DND-41 (cell line): Measurements from ENCODE around the gene TENT4B.

Source experiments
- ATAC-seq: fragments of 200-7000 bp; cut with Tn5 transposase; 3 replicates; pipeline ENCODE4 v1.9.1; 2021; ENCODE audit warnings: low read depth; ENCODE audit not compliant: insufficient read depth
- DNase-seq: peaks from one replicate; pipeline ENCODE4 v3.0.0-alpha.2; 2020
- H2AFZ ChIP-seq: 2 replicates; pipeline ENCODE4 v1.6.0; 2012; ENCODE audit warnings: low read depth, low read length
- H3K27ac ChIP-seq: 2 replicates; pipeline ENCODE4 v1.5.1; 2012; ENCODE audit warnings: low read length, inconsistent platforms
- H3K27me3 ChIP-seq: fragments of 200-600 bp; sonication (generic); 2 replicates; pipeline ENCODE4 v1.6.0; 2012; ENCODE audit warnings: low read length, mild to moderate bottlenecking, inconsistent platforms; ENCODE audit not compliant: insufficient read depth, poor library complexity
- H3K36me3 ChIP-seq: 2 replicates; pipeline ENCODE4 v1.5.1; 2012; ENCODE audit warnings: low read length, inconsistent platforms; ENCODE audit not compliant: insufficient read depth
- H3K4me1 ChIP-seq: 2 replicates; pipeline ENCODE4 v1.5.1; 2012; ENCODE audit warnings: mild to moderate bottlenecking, low read length; ENCODE audit not compliant: insufficient read depth
- H3K4me2 ChIP-seq: 2 replicates; pipeline ENCODE4 v1.6.0; 2012; ENCODE audit warnings: mild to moderate bottlenecking, moderate library complexity, low read length, inconsistent platforms; ENCODE audit not compliant: insufficient read depth
- H3K4me3 ChIP-seq, 2 experiments: fragments of 200-600 bp in 1 of 2; shearing (Covaris generic) in 1 of 2; 2 replicates each; pipeline ENCODE4 v1.5.1; 2012 to 2016; ENCODE audit warnings: inconsistent platforms in 2 of 2, low read length in 2 of 2, mild to moderate bottlenecking in 2 of 2, low read depth in 1 of 2, moderate library complexity in 1 of 2
- H3K79me2 ChIP-seq: 2 replicates; pipeline ENCODE4 v1.6.0; 2012; ENCODE audit warnings: low read length, inconsistent platforms; ENCODE audit not compliant: insufficient read depth
- H3K9ac ChIP-seq: 2 replicates; pipeline ENCODE4 v1.6.0; 2012; ENCODE audit warnings: low read depth, mild to moderate bottlenecking, inconsistent platforms, low read length, moderate library complexity
- H3K9me3 ChIP-seq: 2 replicates; pipeline ENCODE4 v1.5.1; 2012; ENCODE audit warnings: low read length, moderate library complexity, mild to moderate bottlenecking, inconsistent platforms; ENCODE audit not compliant: insufficient read depth, severe bottlenecking
- H4K20me1 ChIP-seq: 2 replicates; pipeline ENCODE4 v1.6.0; 2012; ENCODE audit warnings: low read length; ENCODE audit not compliant: insufficient read depth
- EZH2 ChIP-seq: IDR thresholded peaks from 3 replicates; pipeline ENCODE4 v1.6.1; 2012; ENCODE audit warnings: borderline replicate concordance, low read depth, mild to moderate bottlenecking, moderate library complexity, low read length, inconsistent platforms; ENCODE audit not compliant: severe bottlenecking
- TF ChIP-seq, protein P1 (sequence below): IDR thresholded peaks from 2 replicates; pipeline ENCODE4 v1.5.1; 2012; ENCODE audit warnings: borderline replicate concordance, low read length, moderate library complexity, mild to moderate bottlenecking; ENCODE audit not compliant: poor library complexity, severe bottlenecking; ENCODE audit errors: extremely low read depth

TENT4B gene

DNA sequence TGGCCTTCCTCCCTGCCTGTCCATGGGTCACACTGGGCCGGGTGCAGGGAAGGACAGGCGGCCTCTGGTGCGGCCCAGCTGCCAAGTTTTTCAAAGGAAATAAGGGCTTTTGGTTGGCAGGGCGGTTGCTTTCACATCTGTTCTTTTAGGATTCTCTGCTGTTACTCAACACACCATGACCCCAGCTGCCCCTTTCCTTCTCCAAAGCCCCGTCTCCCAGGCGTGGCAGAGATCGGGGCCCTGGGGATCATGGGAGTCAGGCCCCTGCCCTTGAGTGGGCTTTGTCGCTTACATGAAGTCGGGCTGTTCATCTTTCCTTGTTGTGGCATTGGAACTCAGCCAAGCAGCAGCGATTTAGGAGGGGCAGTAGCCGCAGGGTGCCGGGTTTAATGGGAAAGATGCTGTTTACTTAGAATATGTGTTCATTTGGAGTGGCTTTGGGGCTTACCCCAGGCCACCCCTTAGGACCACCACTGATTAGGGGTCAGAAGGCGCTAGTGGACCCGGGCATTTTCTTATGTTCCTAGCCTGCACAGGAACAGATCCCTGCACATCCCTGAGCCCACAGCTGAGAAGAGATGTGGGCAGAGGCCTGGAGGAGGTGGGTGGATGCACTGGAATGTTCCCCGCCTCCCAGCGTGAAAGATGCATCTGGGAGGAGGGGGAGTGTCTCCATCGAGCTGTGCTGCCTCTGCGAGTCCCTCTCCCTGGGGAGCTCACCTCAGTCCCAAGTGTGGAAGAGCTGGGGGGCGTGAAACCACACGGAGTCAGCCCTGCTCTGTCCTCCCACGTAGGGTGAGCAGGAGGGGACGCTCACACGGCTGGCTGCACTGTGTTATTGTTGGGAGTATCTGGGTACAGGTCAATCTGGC lies 106.5 kb downstream of the TENT4B start:
- peak; percentile 47 for ATAC-seq
- Histone ChIP-seq H3K9ac (no peak overlapping the region), H3K9me3 (no peaks in the 10 kb centered on the region), H2AFZ (no peak overlapping the region), H3K4me2 (no peak overlapping the region), H3K27me3 (peaks cover 17% of the 10 kb centered on the region), H4K20me1 (peaks cover 9% of the 10 kb centered on the region; the same call in 1 of the 2 replicates), H3K79me2 (no peaks in the 10 kb centered on the region), H3K4me3 (no peak overlapping the region), H3K4me1 (peaks cover 7% of the 10 kb centered on the region; the same call in 1 of the 2 replicates), H3K36me3 (no peaks in the 10 kb centered on the region), H3K27ac (no peak overlapping the region)
- peak; percentile 35 for TF ChIP-seq EZH2
- TF ChIP-seq, protein P1, sequence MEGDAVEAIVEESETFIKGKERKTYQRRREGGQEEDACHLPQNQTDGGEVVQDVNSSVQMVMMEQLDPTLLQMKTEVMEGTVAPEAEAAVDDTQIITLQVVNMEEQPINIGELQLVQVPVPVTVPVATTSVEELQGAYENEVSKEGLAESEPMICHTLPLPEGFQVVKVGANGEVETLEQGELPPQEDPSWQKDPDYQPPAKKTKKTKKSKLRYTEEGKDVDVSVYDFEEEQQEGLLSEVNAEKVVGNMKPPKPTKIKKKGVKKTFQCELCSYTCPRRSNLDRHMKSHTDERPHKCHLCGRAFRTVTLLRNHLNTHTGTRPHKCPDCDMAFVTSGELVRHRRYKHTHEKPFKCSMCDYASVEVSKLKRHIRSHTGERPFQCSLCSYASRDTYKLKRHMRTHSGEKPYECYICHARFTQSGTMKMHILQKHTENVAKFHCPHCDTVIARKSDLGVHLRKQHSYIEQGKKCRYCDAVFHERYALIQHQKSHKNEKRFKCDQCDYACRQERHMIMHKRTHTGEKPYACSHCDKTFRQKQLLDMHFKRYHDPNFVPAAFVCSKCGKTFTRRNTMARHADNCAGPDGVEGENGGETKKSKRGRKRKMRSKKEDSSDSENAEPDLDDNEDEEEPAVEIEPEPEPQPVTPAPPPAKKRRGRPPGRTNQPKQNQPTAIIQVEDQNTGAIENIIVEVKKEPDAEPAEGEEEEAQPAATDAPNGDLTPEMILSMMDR: no peak
- DNase-seq: peak; percentile 44

DNA sequence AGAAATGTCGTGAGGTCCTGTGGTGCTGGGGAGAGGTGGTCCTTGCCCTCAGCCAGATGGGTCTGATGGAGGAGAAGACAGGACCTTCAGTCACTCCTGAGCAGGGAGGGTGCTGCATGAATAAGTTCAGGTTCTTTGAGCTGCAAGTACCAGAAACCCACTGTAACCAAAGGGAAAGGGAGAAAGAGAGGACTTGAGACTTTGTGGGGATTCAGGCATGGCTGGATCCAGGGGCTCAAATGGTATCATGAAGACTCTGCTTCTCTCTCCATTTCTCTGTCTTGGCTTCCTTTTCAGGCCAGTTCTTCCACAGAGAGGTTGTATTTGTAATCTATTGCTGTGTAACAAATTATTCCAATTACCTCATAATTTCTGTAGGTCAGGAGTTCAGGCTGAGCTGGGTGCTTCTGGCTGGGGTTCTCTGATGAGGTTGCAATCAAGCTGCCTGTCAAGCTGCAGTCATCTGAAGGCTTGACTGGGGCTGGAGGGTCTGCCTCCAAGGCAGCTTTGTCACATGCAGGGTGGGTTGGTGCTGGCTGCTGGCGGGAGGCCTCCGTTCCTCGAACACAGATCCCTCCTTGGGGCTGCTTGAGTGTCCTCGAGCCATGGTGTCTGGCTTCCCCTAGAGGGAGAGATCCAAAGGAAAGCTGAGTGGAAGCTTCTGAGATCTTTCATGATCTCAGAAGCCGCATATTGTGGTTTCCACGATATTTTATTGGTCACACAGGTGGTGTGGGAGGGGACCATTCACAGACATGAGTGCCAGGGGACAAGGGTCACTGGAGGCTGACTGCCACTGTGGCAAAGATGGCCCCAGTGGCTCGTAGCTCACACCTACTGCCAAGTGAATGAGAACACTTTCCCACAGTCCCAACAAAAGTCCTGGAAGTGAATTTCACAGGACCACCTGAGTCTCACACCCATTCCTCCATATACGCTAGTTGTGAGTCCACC lies 107.4 kb downstream of the TENT4B start:
- H3K79me2 ChIP-seq: no peaks in the 10 kb centered on the region
- peaks cover 11% of the 10 kb centered on the region for H3K4me1 ChIP-seq
- H2AFZ ChIP-seq: no peak overlapping the region
- H3K27me3 ChIP-seq: peaks cover 17% of the 10 kb centered on the region
- H3K9me3 ChIP-seq: no peaks in the 10 kb centered on the region
- no peak overlapping the region for H3K27ac ChIP-seq
- ATAC-seq: no peak
- no peaks in the 10 kb centered on the region for H3K36me3 ChIP-seq
- TF ChIP-seq, protein P1: no peak
- TF ChIP-seq EZH2: no peak
- H3K9ac ChIP-seq: no peak overlapping the region
- H4K20me1 ChIP-seq: peaks cover 9% of the 10 kb centered on the region; the same call in 1 of the 2 replicates
- DNase-seq: no peak
- H3K4me2 ChIP-seq: no peak overlapping the region
- H3K4me3 ChIP-seq: no peak overlapping the region

DNA sequence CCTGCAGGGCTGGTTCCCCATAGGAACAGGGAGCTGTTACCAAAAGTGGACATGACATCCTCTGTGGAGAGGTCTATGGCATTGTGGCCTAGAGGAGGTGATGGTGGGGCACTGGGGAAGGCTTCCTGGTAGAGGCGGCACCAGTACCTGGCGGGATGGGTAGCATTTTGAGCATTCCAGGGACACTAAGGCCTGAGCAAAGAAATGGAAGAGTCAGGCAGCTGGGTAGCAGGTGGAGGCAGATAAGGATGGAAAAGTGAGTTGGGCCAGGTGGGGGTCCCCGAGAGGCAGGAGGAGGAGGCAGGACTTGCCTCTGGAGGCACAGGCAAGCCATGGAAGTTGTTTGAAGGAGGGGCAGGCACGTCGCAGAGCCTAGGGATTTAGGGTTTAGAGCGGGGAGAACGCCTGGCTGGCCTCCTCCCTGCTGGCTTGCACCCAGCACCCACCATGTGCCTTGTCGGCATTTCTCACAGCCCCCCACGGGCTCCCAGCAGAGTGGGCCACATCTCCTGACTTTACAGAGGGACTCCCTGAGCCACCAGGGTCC lies 108.1 kb downstream of the TENT4B start:
- Histone ChIP-seq H3K79me2 (no peaks in the 10 kb centered on the region), H3K9ac (no peak overlapping the region), H4K20me1 (peaks cover 9% of the 10 kb centered on the region; the same call in 1 of the 2 replicates), H3K4me2 (no peak overlapping the region), H2AFZ (no peak overlapping the region), H3K9me3 (no peaks in the 10 kb centered on the region), H3K36me3 (no peaks in the 10 kb centered on the region), H3K27me3 (peaks cover 17% of the 10 kb centered on the region), H3K4me3 (no peak overlapping the region), H3K4me1 (peaks cover 18% of the 10 kb centered on the region), H3K27ac (no peak overlapping the region)
- ATAC-seq: no peak
- no peak for DNase-seq
- TF ChIP-seq EZH2: no peak
- TF ChIP-seq, protein P1: no peak
